ENCODE data around the gene COL5A2. TPM values are rescaled to one million over a fixed set of nuclear protein-coding genes. Genes with fewer than 3 reads are reported as not detected.

Gene COL5A2
- total RNA-seq, 1 donor from 2014 or later, result 26.3 TPM

DNA sequence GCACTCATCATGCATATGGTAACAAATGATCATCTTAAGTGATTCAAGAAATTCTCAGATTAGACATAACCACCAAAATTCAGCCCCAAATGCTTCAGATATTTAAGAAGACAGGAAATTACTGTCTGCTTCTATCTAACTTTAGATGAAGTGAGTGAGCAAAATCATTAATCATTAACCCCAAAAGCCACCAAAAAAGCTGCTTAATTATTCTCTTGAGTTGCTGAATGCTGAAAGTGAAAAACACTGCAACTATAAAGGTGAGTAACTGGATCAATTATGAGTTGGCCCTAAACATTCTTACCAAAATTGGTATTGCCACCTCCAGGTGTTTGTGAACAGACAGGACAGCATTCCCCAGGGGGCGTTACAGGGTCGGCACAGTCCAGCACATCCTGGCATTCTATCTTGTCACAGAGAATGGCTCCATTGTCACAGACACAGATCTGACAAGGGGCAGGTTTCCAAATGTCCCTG is 69.6 kb downstream of the COL5A2 start:
- Histone ChIP-seq H3K27me3 (ENCODE audit: low read depth) (no peaks in the 10 kb centered on the region), H3K27ac (no peak overlapping the region), H3K4me1 (no peaks in the 10 kb centered on the region), H3K4me3 (no peak overlapping the region), H3K36me3 (no peaks in the 10 kb centered on the region), H3K9me3 (no peaks in the 10 kb centered on the region)
- TF ChIP-seq, protein P1, sequence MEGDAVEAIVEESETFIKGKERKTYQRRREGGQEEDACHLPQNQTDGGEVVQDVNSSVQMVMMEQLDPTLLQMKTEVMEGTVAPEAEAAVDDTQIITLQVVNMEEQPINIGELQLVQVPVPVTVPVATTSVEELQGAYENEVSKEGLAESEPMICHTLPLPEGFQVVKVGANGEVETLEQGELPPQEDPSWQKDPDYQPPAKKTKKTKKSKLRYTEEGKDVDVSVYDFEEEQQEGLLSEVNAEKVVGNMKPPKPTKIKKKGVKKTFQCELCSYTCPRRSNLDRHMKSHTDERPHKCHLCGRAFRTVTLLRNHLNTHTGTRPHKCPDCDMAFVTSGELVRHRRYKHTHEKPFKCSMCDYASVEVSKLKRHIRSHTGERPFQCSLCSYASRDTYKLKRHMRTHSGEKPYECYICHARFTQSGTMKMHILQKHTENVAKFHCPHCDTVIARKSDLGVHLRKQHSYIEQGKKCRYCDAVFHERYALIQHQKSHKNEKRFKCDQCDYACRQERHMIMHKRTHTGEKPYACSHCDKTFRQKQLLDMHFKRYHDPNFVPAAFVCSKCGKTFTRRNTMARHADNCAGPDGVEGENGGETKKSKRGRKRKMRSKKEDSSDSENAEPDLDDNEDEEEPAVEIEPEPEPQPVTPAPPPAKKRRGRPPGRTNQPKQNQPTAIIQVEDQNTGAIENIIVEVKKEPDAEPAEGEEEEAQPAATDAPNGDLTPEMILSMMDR (IDR thresholded peaks at IDR 0.05), result no peak
- intact Hi-C loops (cut with DNase I), result no loop called here
- ATAC-seq (no peak), DNase-seq (no peak)

GRCh38 chr2:189104934-189105333 is 74.6 kb downstream of the COL5A2 start:
- DNase-seq (no peak), ATAC-seq (no peak)

GRCh38 chr2:189102735-189103134 is 76.8 kb downstream of the COL5A2 start:
- Histone ChIP-seq H3K4me3 (no peak overlapping the region), H3K27ac (no peak overlapping the region), H3K27me3 (ENCODE audit: low read depth) (no peaks in the 10 kb centered on the region), H3K36me3 (no peaks in the 10 kb centered on the region), H3K9me3 (no peaks in the 10 kb centered on the region), H3K4me1 (no peaks in the 10 kb centered on the region)
- ATAC-seq, result no peak
- no peak for DNase-seq
- intact Hi-C loops (cut with DNase I), result no loop called here
- TF ChIP-seq, protein P1 (IDR thresholded peaks at IDR 0.05), result no peak

More at GRCh38 chr2:189104934-189105333, 74.6 kb downstream of the COL5A2 start:
- Histone ChIP-seq H3K27me3 (ENCODE audit: low read depth) (no peaks in the 10 kb centered on the region), H3K36me3 (no peaks in the 10 kb centered on the region), H3K4me1 (no peaks in the 10 kb centered on the region), H3K27ac (no peak overlapping the region), H3K9me3 (no peaks in the 10 kb centered on the region), H3K4me3 (no peak overlapping the region)
- TF ChIP-seq, protein P1 (IDR thresholded peaks at IDR 0.05), result no peak
- intact Hi-C loops (cut with DNase I), result no loop called here

- intact Hi-C loops (cut with DNase I), result loop anchor here (10.0 kb wide), 1 partner anchor 307 kb away; no protein-coding TSS in a partner anchor
- H3K27ac ChIP-seq, result no peak overlapping the region
- TF ChIP-seq, protein P1 (IDR thresholded peaks at IDR 0.05), result no peak
- no peaks in the 10 kb centered on the region for H3K36me3 ChIP-seq
- no peak for DNase-seq
- H3K4me3 ChIP-seq, result no peak overlapping the region
- ATAC-seq, result no peak
- H3K9me3 ChIP-seq, result no peaks in the 10 kb centered on the region
- H3K4me1 ChIP-seq, result peaks cover 7% of the 10 kb centered on the region
- no peaks in the 10 kb centered on the region for H3K27me3 ChIP-seq (ENCODE audit: low read depth)
Observed at GRCh38 chr2:189097934-189098333, 81.6 kb downstream of the COL5A2 start.

DNA sequence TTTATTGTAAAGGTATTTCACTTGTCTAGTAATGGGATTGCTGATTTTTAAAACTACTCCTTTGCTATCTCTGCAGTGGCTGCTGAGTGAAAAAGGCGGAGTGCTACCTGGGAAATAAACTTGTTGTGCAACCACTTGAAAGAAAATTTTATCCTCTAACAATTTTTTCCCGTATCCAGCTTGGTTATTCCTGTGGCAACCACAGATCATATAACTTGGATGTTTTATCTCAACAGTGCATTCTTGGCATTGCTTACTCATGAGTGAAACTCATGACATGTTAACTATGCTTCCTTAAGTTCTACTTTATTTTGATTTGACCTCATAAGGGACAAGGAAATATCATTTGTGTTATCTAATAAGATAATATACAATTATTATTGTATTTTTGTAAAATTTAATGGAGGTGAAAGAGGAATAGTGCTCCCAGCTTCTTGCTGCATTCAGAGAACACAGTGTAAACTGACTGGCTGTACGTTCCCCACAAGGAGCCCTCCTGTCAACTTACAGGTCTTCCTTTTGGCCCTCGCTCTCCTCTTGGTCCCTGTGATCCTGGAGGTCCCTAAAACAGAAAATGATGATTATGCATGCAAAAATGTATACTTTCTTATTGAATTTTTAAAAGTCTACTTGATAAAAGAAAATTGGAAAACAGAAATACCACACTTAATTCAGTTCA is 82.7 kb downstream of the COL5A2 start:
- Histone ChIP-seq H3K9me3 (no peaks in the 10 kb centered on the region), H3K27ac (no peak overlapping the region), H3K36me3 (no peaks in the 10 kb centered on the region), H3K27me3 (ENCODE audit: low read depth) (no peaks in the 10 kb centered on the region), H3K4me1 (peaks cover 14% of the 10 kb centered on the region), H3K4me3 (no peak overlapping the region)
- DNase-seq (no peak), ATAC-seq (peak in 1 of 2 donors; percentile 57)
- TF ChIP-seq, protein P1 (IDR thresholded peaks at IDR 0.05), result no peak
- intact Hi-C loops (cut with DNase I), result loop anchor here (10.0 kb wide), 1 partner anchor 308 kb away; no protein-coding TSS in a partner anchor

Measured in lower lobe of right lung (tissue), 2 donors.